Stomach smooth muscle (tissue), 2 donors: Measurements from ENCODE around the gene POLE.

Source experiments
- H3K27ac ChIP-seq: one replicate; pipeline ENCODE4 v1.7.0; 2013; ENCODE audit warnings: mild to moderate bottlenecking, low read length, inconsistent platforms
- H3K27me3 ChIP-seq, 2 donors: one replicate each; pipeline ENCODE4 v1.7.0; 2013; ENCODE audit warnings: low read length in 2 of 2; ENCODE audit not compliant: insufficient read depth in 2 of 2, control insufficient read depth in 1 of 2
- H3K36me3 ChIP-seq, 2 donors: one replicate each; pipeline ENCODE4 v1.7.0; 2013; ENCODE audit warnings: low read length in 2 of 2; ENCODE audit not compliant: control insufficient read depth in 2 of 2, insufficient read depth in 2 of 2
- H3K4me1 ChIP-seq: one replicate; pipeline ENCODE4 v1.7.0; 2013; ENCODE audit warnings: low read length; ENCODE audit not compliant: control insufficient read depth, insufficient read depth
- H3K4me3 ChIP-seq, 2 donors: one replicate each; pipeline ENCODE4 v1.7.0; 2013; ENCODE audit warnings: low read length in 2 of 2
- H3K9ac ChIP-seq, 2 donors: one replicate each; pipeline ENCODE4 v1.7.0; 2013; ENCODE audit warnings: low read length in 2 of 2, mild to moderate bottlenecking in 1 of 2
- H3K9me3 ChIP-seq, 2 donors: one replicate each; pipeline ENCODE4 v1.7.0; 2013; ENCODE audit warnings: low read length in 2 of 2; ENCODE audit not compliant: control insufficient read depth in 2 of 2
- donor health status: healthy.
- donor health status: Pancreatic carcinoma.

POLE gene

GRCh38 chr12:132726386-132726785 lies 39.2 kb upstream of the POLE start:
- no peaks in the 10 kb centered on the region for H3K9me3 ChIP-seq
- no peaks in the 10 kb centered on the region for H3K4me1 ChIP-seq
- no peak overlapping the region for H3K4me3 ChIP-seq
- H3K27ac ChIP-seq: no peak overlapping the region
- H3K9ac ChIP-seq: no peak overlapping the region
- H3K36me3 ChIP-seq: peaks cover 53 to 64% of the 10 kb centered on the region in 2 donors
- H3K27me3 ChIP-seq: no peaks in the 10 kb centered on the region

- Histone ChIP-seq H3K9me3 (no peaks in the 10 kb centered on the region), H3K4me3 (no peak overlapping the region), H3K27me3 (no peaks in the 10 kb centered on the region), H3K36me3 (peaks cover 56 to 63% of the 10 kb centered on the region in 2 donors), H3K4me1 (no peaks in the 10 kb centered on the region), H3K27ac (no peak overlapping the region), H3K9ac (no peak overlapping the region)
These were observed 37.5 kb upstream of the POLE start for GRCh38 chr12:132724506-132725241.

- peaks cover 58 to 66% of the 10 kb centered on the region in 2 donors for H3K36me3 ChIP-seq
- no peaks in the 10 kb centered on the region for H3K4me1 ChIP-seq
- H3K27ac ChIP-seq: no peak overlapping the region
- H3K9ac ChIP-seq: no peak overlapping the region
- no peaks in the 10 kb centered on the region for H3K27me3 ChIP-seq
- H3K9me3 ChIP-seq: no peaks in the 10 kb centered on the region
- no peak overlapping the region for H3K4me3 ChIP-seq
These were observed 36.6 kb upstream of the POLE start for GRCh38 chr12:132723764-132724140.

DNA sequence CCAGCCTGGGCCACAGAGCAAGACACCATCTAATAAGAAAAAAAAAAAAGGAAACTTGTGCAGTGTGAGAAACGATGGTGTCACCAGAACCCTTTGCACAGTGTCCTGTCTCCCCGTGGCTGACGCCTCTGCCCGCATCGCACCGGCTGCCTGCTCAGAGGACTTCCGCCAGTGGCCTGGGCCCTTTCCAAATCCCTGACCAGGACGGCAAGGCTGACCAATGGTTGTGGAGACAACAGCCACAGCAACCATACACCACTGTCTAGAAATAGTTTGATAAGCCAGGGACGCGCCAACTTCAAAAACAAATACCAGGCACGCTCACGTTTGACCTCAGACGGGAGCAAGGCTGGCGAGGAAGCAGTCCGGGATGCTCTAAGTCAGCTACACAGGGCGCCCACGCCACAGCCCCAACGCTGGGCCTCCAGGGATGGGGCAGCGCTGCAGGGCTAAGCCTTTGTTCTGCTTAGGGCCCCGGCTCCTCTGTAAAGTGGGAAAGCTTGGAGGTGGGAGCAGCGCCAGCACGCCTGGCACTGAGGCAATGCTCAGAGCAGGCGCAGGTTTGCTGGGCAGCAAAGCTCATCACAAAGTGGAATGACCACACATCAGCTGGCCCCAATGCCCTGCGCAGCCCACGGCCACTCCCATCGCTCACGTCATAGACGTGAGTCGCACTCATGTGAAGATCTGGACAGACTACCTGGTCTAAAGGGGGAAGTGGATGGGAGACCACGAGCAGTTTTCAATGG lies 36.0 kb upstream of the POLE start:
- H3K4me3 ChIP-seq: no peak overlapping the region

GRCh38 chr12:132720606-132721345 lies 33.6 kb upstream of the POLE start:
- Histone ChIP-seq H3K4me3 (no peak overlapping the region), H3K36me3 (peaks cover 41 to 48% of the 10 kb centered on the region in 2 donors), H3K9me3 (no peaks in the 10 kb centered on the region), H3K27ac (no peak overlapping the region), H3K27me3 (no peaks in the 10 kb centered on the region), H3K9ac (no peak overlapping the region), H3K4me1 (no peaks in the 10 kb centered on the region)

More for the DNA sequence above, 36.0 kb upstream of the POLE start:
- Histone ChIP-seq H3K36me3 (peaks cover 54 to 62% of the 10 kb centered on the region in 2 donors), H3K4me1 (no peaks in the 10 kb centered on the region), H3K27me3 (no peaks in the 10 kb centered on the region), H3K9ac (no peak overlapping the region), H3K9me3 (no peaks in the 10 kb centered on the region), H3K27ac (no peak overlapping the region)

DNA sequence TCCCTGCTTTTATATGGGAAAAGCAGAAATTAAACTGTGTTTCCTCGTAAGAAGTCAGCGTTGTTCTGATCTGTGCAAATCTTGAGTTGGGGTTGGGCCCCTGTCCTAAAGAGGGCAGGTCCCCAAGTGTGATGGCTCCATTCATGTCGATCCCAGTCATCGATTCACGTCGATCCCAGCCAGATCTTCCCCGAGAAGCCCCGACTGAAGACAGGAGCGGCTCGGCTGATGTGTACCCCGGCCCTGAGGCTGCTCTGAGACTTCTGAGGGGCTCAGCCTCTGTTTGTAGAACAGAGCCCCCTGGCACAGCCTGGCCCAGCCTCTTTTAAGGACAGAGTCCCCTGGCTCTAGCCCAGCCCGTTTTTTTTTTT lies 32.8 kb upstream of the POLE start:
- Histone ChIP-seq H3K36me3 (peaks cover 36 to 44% of the 10 kb centered on the region in 2 donors), H3K27me3 (no peaks in the 10 kb centered on the region), H3K9me3 (no peaks in the 10 kb centered on the region), H3K27ac (no peak overlapping the region), H3K4me3 (no peak overlapping the region), H3K9ac (no peak overlapping the region), H3K4me1 (no peaks in the 10 kb centered on the region)

GRCh38 chr12:132719141-132719953 lies 32.2 kb upstream of the POLE start:
- H3K9ac ChIP-seq: no peak overlapping the region
- peaks cover 37 to 41% of the 10 kb centered on the region in 2 donors for H3K36me3 ChIP-seq
- no peaks in the 10 kb centered on the region for H3K4me1 ChIP-seq
- H3K9me3 ChIP-seq: no peaks in the 10 kb centered on the region
- H3K27ac ChIP-seq: no peak overlapping the region
- no peaks in the 10 kb centered on the region for H3K27me3 ChIP-seq
- H3K4me3 ChIP-seq: no peak overlapping the region

GRCh38 chr12:132718644-132719043 lies 31.5 kb upstream of the POLE start:
- Histone ChIP-seq H3K9ac (no peak overlapping the region), H3K9me3 (no peaks in the 10 kb centered on the region), H3K27me3 (no peaks in the 10 kb centered on the region), H3K4me1 (no peaks in the 10 kb centered on the region), H3K27ac (no peak overlapping the region), H3K36me3 (peaks cover 31 to 37% of the 10 kb centered on the region in 2 donors), H3K4me3 (no peak overlapping the region)

DNA sequence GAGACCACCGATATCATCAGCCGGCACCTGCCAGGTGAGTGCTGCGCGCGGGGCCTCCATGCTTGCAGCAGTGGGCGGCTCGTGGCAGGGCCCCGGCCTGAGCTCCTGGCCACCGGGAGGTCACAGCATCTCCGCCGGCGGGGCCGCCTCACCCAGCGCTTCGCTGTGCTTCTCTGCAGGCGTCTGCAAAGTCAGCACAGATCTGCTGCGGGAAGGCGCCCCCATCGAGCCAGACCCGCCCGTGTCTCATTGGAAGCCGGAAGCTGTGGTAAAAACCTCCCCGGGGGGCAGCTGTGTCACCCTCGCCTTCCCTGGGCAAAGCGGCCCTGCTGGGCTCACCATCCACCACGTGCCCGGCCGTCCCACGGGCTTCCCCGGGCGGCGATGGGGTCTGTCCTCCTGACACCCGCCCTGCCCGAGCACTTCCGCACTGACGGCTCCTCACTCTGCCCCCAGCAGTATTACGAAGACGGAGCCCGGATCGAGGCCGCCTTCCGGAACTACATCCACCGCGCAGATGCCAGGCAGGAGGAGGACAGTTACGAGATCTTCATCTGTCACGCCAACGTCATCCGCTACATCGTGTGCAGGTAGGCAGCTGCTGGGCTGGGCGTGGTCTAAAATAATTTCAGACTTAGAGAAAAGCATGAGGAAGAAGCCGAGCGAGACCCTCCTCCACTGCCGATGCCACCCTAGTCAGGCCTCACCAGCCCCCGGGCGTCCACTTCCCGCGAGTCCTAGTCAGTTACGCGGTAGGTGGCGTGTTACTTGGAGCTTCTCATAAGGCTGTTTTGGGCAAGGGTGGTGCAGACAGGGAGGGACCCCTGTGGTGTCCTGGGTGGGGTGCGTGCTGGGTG lies 30.6 kb upstream of the POLE start:
- Histone ChIP-seq H3K9me3 (no peaks in the 10 kb centered on the region), H3K36me3 (peaks cover 24 to 30% of the 10 kb centered on the region in 2 donors), H3K4me1 (peaks cover 3% of the 10 kb centered on the region), H3K4me3 (no peak overlapping the region), H3K27me3 (no peaks in the 10 kb centered on the region), H3K9ac (no peak overlapping the region), H3K27ac (no peak overlapping the region)
